ENCODE data around the gene ABCC1. TPM values are rescaled to one million over a fixed set of nuclear protein-coding genes. Genes with fewer than 3 reads are reported as not detected.
"Not testable (repeated sequence)": the region's sequence is repeated elsewhere in the genome, so short reads cannot be mapped to it uniquely, and the experiment has no call there.

ABCC1 gene
- total RNA-seq, 4 donors from 2014 or later, result 17.3 to 105 (median 28.3) TPM

GRCh38 chr16:15976929-15977637, 27.7 kb downstream of the ABCC1 start:
- no peaks in the 10 kb centered on the region for H3K4me1 ChIP-seq
- DNase-seq, result no peak

GRCh38 chr16:15979801-15980200, 30.4 kb downstream of the ABCC1 start:
- Histone ChIP-seq H3K9me3 (peaks cover 0 to 18% (median 8%) of the 10 kb centered on the region in 4 donors), H3K27me3 (no peaks in the 10 kb centered on the region), H3K4me3 (no peak overlapping the region), H3K27ac (no peak overlapping the region), H3K4me1 (peaks cover 0 to 5% (median 0%) of the 10 kb centered on the region in 4 donors), H3K36me3 (peaks cover 0 to 5% (median 0%) of the 10 kb centered on the region in 3 donors)
- TF ChIP-seq CTCF (IDR thresholded peaks at IDR 0.05) (no peak), POLR2A (IDR thresholded peaks at IDR 0.05) (no peak)
- DNase-seq, result no peak

More at GRCh38 chr16:15976929-15977637, 27.7 kb downstream of the ABCC1 start:
- Histone ChIP-seq H3K4me3 (no peak overlapping the region), H3K36me3 (peaks cover 0 to 5% (median 0%) of the 10 kb centered on the region in 3 donors), H3K9me3 (peaks cover 0 to 15% (median 7%) of the 10 kb centered on the region in 4 donors), H3K27ac (peak overlapping the region; percentile 31 to 63 (median 58)), H3K27me3 (no peaks in the 10 kb centered on the region)
- TF ChIP-seq CTCF (IDR thresholded peaks at IDR 0.05) (no peak), POLR2A (IDR thresholded peaks at IDR 0.05) (no peak)

GRCh38 chr16:15980329-15980728, 30.9 kb downstream of the ABCC1 start:
- no peaks in the 10 kb centered on the region for H3K27me3 ChIP-seq
- no peak overlapping the region for H3K27ac ChIP-seq
- no peak overlapping the region for H3K4me3 ChIP-seq
- peaks cover 0 to 5% (median 0%) of the 10 kb centered on the region in 4 donors for H3K4me1 ChIP-seq
- peaks cover 0 to 18% (median 8%) of the 10 kb centered on the region in 4 donors for H3K9me3 ChIP-seq
- peaks cover 0 to 5% (median 0%) of the 10 kb centered on the region in 3 donors for H3K36me3 ChIP-seq
- DNase-seq, result no peak
- TF ChIP-seq CTCF (IDR thresholded peaks at IDR 0.05), result no peak
- no peak for TF ChIP-seq POLR2A (IDR thresholded peaks at IDR 0.05)

GRCh38 chr16:15981382-15981781, 32.0 kb downstream of the ABCC1 start:
- peaks cover 0 to 18% (median 8%) of the 10 kb centered on the region in 4 donors for H3K9me3 ChIP-seq
- no peaks in the 10 kb centered on the region for H3K27me3 ChIP-seq
- H3K27ac ChIP-seq, result no peak overlapping the region
- peaks cover 0 to 5% (median 0%) of the 10 kb centered on the region in 4 donors for H3K4me1 ChIP-seq
- peaks cover 0 to 5% (median 0%) of the 10 kb centered on the region in 3 donors for H3K36me3 ChIP-seq
- DNase-seq, result no peak
- no peak for TF ChIP-seq POLR2A (IDR thresholded peaks at IDR 0.05)
- TF ChIP-seq CTCF (IDR thresholded peaks at IDR 0.05), result no peak
- H3K4me3 ChIP-seq, result no peak overlapping the region

GRCh38 chr16:15982194-15982915, 32.9 kb downstream of the ABCC1 start:
- not testable (repeated sequence) for H3K27ac ChIP-seq
- peaks cover 0 to 18% (median 8%) of the 10 kb centered on the region in 4 donors for H3K9me3 ChIP-seq

GRCh38 chr16:15983898-15984297, 34.5 kb downstream of the ABCC1 start:
- Histone ChIP-seq H3K27me3 (no peaks in the 10 kb centered on the region), H3K36me3 (peaks cover 0 to 5% (median 0%) of the 10 kb centered on the region in 3 donors), H3K4me1 (peaks cover 0 to 12% (median 0%) of the 10 kb centered on the region in 4 donors), H3K27ac (no peak overlapping the region), H3K9me3 (peaks cover 0 to 18% (median 8%) of the 10 kb centered on the region in 4 donors), H3K4me3 (no peak overlapping the region)
- DNase-seq, result no peak
- TF ChIP-seq POLR2A (IDR thresholded peaks at IDR 0.05) (no peak), CTCF (IDR thresholded peaks at IDR 0.05) (no peak)

More at GRCh38 chr16:15982194-15982915, 32.9 kb downstream of the ABCC1 start:
- not testable (repeated sequence) for H3K27me3 ChIP-seq, H3K4me1 ChIP-seq, H3K36me3 ChIP-seq, H3K4me3 ChIP-seq, DNase-seq

Measured in Peyer's patch (tissue), 4 donors.